ENCODE measurements around the gene ACTL6A. TPM values are rescaled to one million over a fixed set of nuclear protein-coding genes. Genes with fewer than 3 reads are reported as not detected.

The ACTL6A gene
- total RNA-seq, 1 experiment from 2014 or later: 61.9 TPM

DNA sequence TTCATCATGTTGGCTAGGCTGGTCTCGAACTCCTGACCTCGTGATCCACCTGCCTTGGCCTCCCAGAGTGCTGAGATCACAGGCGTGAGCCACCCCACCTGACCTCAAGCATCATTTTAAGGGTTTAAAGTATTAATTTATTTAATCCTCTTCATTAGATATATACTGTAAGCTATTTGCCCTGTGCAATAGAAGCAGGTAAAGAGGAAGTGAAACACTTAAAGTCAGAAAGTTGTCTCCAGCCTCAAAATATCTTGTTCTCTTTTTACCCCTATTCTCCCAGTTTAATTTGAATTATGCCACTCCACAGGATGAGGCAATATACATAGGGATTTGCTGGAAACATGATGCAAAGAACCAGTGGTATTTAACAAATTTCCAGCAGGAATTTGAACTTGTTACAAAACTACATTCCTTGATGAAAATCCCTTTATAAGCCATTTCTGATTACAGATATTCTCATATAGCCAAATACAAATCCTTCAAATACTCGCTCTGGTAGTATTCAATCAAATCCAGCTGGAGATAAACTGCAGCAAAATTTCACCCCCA is 43.9 kb downstream of the ACTL6A start:
- no peak for DNase-seq (ENCODE audit: low read depth, low spot score)
- intact Hi-C loops (cut with micrococcal nuclease): no loop called here
- RAD21 ChIA-PET (ENCODE audit: low non-redundant PET in 1 of 2, low total read pairs in 2 of 2, uncharacterized antibody in 2 of 2, unreplicated experiment in 2 of 2): no interaction called here
- no peak overlapping the region for H3K4me3 ChIP-seq (replicated peaks in 1 of 2; ENCODE audit: low read depth in 1 of 2, low read length in 2 of 2)
- no peak overlapping the region for H2AFZ ChIP-seq (ENCODE audit: low read depth, low read length, poor library complexity, severe bottlenecking)
- ATAC-seq: no peak
- CTCF ChIA-PET: no interaction called here
- H3K27me3 ChIP-seq (ENCODE audit: insufficient read depth, low read length): no peaks in the 10 kb centered on the region
- peaks cover 0 to 5% of the 10 kb centered on the region in 2 experiments; a peak in 1 of 4 replicates for H3K36me3 ChIP-seq (ENCODE audit: control insufficient read depth in 1 of 2, insufficient read depth in 2 of 2, low read length in 2 of 2)
- peaks cover 86% of the 10 kb centered on the region for H3K79me2 ChIP-seq (ENCODE audit: insufficient read depth, low read length)
- peaks cover 5 to 8% of the 10 kb centered on the region in 2 experiments; a peak in 3 of 4 replicates for H3K4me1 ChIP-seq (ENCODE audit: control insufficient read depth in 1 of 2, insufficient read depth in 2 of 2, low read length in 2 of 2)
- BruUV-seq (replicated peaks): no TSS peak
- no peak overlapping the region for H3K9ac ChIP-seq (ENCODE audit: low read length)
- H3K9me3 ChIP-seq (ENCODE audit: control insufficient read depth in 1 of 2, insufficient read depth in 1 of 2, low read depth in 1 of 2, low read length in 2 of 2): no peaks in the 10 kb centered on the region
- TF ChIP-seq ZNF274 (IDR thresholded peaks at IDR 0.05; ENCODE audit: low read depth, low read length): no peak
- no peak for TF ChIP-seq RAD21 (IDR thresholded peaks at IDR 0.05; ENCODE audit: low read depth)
- no peak for TF ChIP-seq ELF1 (IDR thresholded peaks at IDR 0.05; ENCODE audit: borderline replicate concordance, low read depth)
- no peak for TF ChIP-seq FOSL1 (IDR thresholded peaks at IDR 0.05; ENCODE audit: low read depth)
- TF ChIP-seq CEBPB (IDR thresholded peaks at IDR 0.05; ENCODE audit: low read depth): no peak
- no peak for TF ChIP-seq SRF (IDR thresholded peaks at IDR 0.05; ENCODE audit: low read depth)
- no peak for TF ChIP-seq SP1 (IDR thresholded peaks at IDR 0.05; ENCODE audit: low read depth)
- TF ChIP-seq POLR2A (IDR thresholded peaks at IDR 0.05; ENCODE audit: borderline replicate concordance, extremely low read depth, insufficient read depth, insufficient read length): no peak
- TF ChIP-seq, protein P1, sequence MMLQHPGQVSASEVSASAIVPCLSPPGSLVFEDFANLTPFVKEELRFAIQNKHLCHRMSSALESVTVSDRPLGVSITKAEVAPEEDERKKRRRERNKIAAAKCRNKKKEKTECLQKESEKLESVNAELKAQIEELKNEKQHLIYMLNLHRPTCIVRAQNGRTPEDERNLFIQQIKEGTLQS (IDR thresholded peaks at IDR 0.05): no peak
- TF ChIP-seq REST (IDR thresholded peaks at IDR 0.05; ENCODE audit: low read depth): no peak
- no peak for TF ChIP-seq ZFX (IDR thresholded peaks at IDR 0.05)
- no peak for TF ChIP-seq JUND (IDR thresholded peaks at IDR 0.05)
- no peak for TF ChIP-seq POLR2AphosphoS5 (IDR thresholded peaks at IDR 0.05; ENCODE audit: low read depth, low read length)
- no peak for TF ChIP-seq CTCF (IDR thresholded peaks at IDR 0.05 in 2 of 3, conservative IDR thresholded peaks at IDR 0.05 in 1 of 3; ENCODE audit: borderline replicate concordance in 1 of 3, insufficient read depth in 1 of 3, low read depth in 2 of 3, low read length in 2 of 3)
- TF ChIP-seq MAX (IDR thresholded peaks at IDR 0.05): no peak
- no peaks in the 10 kb centered on the region for H4K20me1 ChIP-seq (ENCODE audit: insufficient read depth)
- no peaks in the 10 kb centered on the region for H3K9me2 ChIP-seq (ENCODE audit: insufficient read depth)
- POLR2A ChIA-PET: no interaction called here
- H3K27ac ChIP-seq (ENCODE audit: low read depth, low read length): no peak overlapping the region
- no peak overlapping the region for H3K4me2 ChIP-seq (ENCODE audit: low read length)

Data from HCT116 (cell line).